GM19035 (cell line): ENCODE data around the gene LRP1B.
"Not testable (repeated sequence)": the region's sequence is repeated elsewhere in the genome, so short reads cannot be mapped to it uniquely, and the experiment has no call there.

Experiments used
- ATAC-seq: cut with Tn5 transposase; IDR thresholded peaks from one replicate; pipeline ENCODE4 v1.9.1; 2021; ENCODE audit not compliant: unreplicated experiment

LRP1B gene

GRCh38 chr2:140512106-140512505 lies 1618.7 kb downstream of the LRP1B start:
- no peak for ATAC-seq

- no peak for ATAC-seq
Observed at GRCh38 chr2:140509765-140510164, 1621.1 kb downstream of the LRP1B start.

- ATAC-seq, result no peak
Observed at GRCh38 chr2:140508756-140509155, 1622.1 kb downstream of the LRP1B start.

GRCh38 chr2:140506606-140507005 lies 1624.2 kb downstream of the LRP1B start:
- no peak for ATAC-seq

- no peak for ATAC-seq
Observed at GRCh38 chr2:140504601-140505000, 1626.2 kb downstream of the LRP1B start.

DNA sequence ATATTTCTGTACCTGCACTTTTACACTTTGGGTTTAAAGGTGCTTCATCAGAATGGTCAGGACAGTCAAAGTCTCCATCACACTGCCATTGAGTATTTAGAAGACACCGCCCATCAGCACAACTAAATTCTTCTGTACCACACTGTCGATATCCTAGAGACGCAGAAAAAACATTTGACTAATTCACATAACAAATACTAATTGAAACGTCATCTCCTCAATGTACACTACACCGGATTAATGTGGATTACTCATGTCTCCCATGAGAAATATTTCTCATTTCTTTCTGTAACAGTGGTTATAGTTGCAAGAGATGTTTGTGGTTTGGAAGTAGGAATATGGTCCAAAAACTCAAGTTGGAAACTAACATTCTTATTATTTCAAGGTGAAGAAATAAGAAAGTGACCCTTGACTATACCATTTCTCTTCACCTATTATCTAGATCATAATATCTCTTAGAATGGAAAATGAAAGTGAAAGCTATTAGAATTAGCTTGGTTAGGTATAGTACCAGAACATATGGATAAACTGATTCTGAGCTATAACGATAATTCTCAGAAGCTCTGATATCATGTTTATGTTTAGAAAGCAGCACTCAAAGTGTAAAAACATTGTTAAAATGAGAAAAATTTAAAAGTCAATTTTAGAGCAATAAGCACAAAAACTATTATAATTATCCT lies 1627.7 kb downstream of the LRP1B start:
- ATAC-seq, result no peak

DNA sequence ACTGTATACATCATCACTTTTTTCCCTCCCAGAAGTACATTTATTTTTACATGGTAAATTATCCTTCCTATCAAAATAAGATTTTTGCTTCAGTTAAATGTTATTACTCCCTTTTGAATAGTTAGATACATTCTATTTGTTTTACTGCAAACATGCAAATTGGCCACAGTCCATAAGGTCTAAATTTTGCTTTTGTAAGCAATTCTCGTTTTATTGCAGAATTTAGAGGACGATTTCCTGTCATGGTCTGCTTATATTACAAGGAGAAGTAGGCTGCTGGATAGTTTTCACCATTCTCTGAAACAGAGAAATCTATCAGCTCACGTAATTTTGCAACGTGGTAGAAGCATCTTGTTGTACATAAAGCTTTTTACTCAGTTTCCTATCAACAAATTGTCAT lies 1632.5 kb downstream of the LRP1B start:
- ATAC-seq, result no peak

GRCh38 chr2:140496714-140497113 lies 1634.1 kb downstream of the LRP1B start:
- no peak for ATAC-seq

- no peak for ATAC-seq
Observed at GRCh38 chr2:140491876-140492275, 1638.9 kb downstream of the LRP1B start.

- ATAC-seq, result no peak
Observed at GRCh38 chr2:140489193-140489592, 1641.6 kb downstream of the LRP1B start.

DNA sequence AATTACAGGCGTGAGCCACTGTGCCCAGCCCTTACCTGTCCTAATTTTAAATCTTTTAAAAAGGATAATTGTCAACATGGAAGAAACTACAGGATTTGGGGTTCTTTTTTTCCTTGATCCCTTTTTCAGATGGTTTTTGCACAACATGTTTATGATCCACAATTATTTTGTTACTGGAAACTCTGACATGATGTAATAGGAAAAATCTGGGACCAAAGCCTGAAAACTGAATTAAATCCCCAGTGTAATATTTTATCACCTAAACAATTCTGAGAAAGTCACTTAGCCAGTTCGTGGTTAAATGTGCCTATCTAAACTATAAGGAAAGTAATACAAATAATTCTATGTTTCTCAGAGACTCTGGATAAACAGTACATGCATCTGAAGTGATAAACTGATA lies 1649.7 kb downstream of the LRP1B start:
- no peak for ATAC-seq

DNA sequence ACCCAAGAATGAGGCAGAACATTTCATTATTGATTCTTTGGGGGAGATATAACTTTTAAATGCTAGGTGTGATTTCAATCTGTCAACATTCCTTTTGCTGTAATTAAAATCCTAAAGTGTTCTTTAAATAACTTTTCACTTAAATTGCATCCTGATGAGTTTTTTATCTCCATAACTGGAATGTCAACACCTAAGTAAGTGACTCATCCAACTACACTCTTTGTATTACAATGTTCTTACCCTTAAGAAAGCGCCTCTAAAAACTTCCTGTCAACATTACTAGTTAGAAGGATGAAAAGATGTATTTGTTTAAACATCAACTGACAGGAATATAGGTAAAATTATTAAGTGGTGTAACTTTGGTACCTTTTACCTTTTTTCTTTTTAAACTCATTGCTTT lies 1657.0 kb downstream of the LRP1B start:
- ATAC-seq, result no peak

GRCh38 chr2:140472676-140473075 lies 1658.1 kb downstream of the LRP1B start:
- no peak for ATAC-seq

GRCh38 chr2:140465301-140465700 lies 1665.5 kb downstream of the LRP1B start:
- ATAC-seq, result no peak

GRCh38 chr2:140462990-140463389 lies 1667.8 kb downstream of the LRP1B start:
- ATAC-seq, result no peak

- no peak for ATAC-seq
Observed at GRCh38 chr2:140457483-140457882, 1673.3 kb downstream of the LRP1B start.

DNA sequence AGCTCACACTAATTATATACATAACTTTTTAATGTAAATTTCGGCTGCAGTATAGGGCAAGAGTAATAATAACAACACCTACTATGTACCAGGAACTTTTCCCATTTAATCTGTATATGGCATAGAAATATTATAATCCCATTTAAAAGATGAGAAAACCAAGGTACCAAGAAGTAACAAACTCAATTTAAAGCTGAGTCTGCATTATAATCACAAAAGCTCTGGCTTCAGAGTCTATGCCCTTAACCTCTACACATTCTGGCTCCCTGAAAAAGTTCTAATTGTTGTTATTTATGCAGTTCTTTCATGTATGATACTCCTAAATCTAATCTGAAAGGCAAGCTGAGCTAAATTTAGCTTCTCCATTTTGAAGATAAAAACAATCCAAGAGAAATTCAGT lies 1675.5 kb downstream of the LRP1B start:
- no peak for ATAC-seq

DNA sequence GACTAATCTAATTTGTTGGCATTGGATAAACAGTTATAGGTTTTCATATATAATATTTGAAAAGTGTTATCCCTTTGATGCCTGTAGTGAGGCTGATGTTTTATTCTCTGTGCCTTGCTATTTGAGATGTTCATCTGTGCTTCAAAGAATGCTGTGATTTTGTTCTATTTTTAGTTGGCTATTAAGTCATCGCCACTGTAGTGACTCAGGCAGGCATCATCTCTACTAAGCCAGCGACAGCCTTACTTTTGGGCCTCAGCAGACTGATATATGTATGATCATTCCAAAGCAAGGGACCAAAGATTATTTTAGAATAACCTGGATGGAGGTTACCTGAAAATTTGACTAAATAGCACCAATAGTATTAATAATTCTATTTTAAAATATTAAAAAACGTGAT lies 1676.1 kb downstream of the LRP1B start:
- ATAC-seq, result no peak

GRCh38 chr2:140451324-140451723 lies 1679.5 kb downstream of the LRP1B start:
- ATAC-seq, result no peak

GRCh38 chr2:140442319-140442718 lies 1688.5 kb downstream of the LRP1B start:
- ATAC-seq, result no peak

DNA sequence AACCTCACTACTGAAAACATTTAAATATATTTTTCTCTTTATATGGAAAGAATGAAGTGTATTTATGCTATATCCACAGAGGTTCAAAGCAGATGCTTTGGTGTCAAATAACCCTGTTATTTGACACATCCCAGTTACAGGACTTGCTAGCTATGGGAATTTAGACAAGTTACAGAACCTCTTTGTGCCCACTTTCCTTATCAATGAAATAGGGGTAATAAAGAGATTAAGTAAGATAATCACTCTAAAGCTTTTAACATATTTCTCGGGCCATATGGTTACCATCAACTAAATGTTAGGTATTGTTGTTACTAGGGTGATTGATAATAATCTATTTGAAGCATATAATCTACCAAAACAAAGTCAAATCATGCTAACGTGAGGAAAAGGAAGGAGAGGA lies 1690.0 kb downstream of the LRP1B start:
- no peak for ATAC-seq

DNA sequence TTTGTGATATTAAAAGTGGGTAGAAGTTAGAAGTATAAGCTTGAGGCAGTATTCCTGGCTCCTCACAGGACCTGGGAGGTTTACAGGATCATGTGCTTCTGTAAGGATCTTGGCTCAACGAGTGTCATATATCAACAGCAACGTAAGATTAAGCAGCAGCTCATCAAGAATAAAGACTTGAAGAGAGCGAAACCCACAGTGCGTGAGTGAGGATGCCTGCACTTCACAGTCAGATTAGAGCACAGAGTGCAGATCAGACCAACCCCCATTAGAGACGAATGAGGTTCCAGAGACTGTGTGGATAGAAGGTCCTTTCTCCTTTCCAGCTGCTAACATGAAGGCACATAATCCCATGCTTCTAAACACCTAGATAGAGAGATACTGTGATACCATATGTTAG lies 1693.9 kb downstream of the LRP1B start:
- no peak for ATAC-seq

GRCh38 chr2:140427033-140427432 lies 1703.8 kb downstream of the LRP1B start:
- not testable (repeated sequence) for ATAC-seq
